A673 (cell line): ENCODE measurements around the gene ZNF746. TPM values are rescaled to one million over a fixed set of nuclear protein-coding genes. Genes with fewer than 3 reads are reported as not detected.

Experiments used
- BruUV-seq: library from RNA; stranded (reverse); fragments of 400-500 nt; replicated peaks from 2 replicates; lab custom pipeline; 2021; lab: Mats Ljungman, UMichigan
- CTCF ChIA-PET: fragments of 300-600 bp; sonication (Branson Sonifier 250); formaldehyde crosslinking; loops from one replicate; lab custom pipeline; 2022; ENCODE audit warnings: antibody characterized with exemption; lab: Charles Lee
- POLR2A ChIA-PET: fragments of 300-600 bp; sonication (Branson Sonifier 250); formaldehyde crosslinking; loops from one replicate; lab custom pipeline; 2022; ENCODE audit warnings: antibody characterized with exemption; ENCODE audit not compliant: low non-redundant PET; lab: Charles Lee
- DNase-seq: peaks from one replicate; pipeline ENCODE4 v3.0.0-alpha.2; 2015; ENCODE audit warnings: low spot score
- H3K27ac ChIP-seq: fragments of 200-600 bp; sonication (generic); 2 replicates; pipeline ENCODE4 v1.5.1; 2016; ENCODE audit warnings: mixed run types, low read depth, mild to moderate bottlenecking, mixed read lengths, antibody characterized with exemption, low read length; ENCODE audit not compliant: poor library complexity, severe bottlenecking
- H3K27me3 ChIP-seq: fragments of 200-600 bp; sonication (generic); replicated peaks from 2 replicates; pipeline ENCODE4 v1.6.1; 2017; ENCODE audit warnings: mixed run types, low read depth, mild to moderate bottlenecking, mixed read lengths, antibody characterized with exemption, low read length; ENCODE audit not compliant: insufficient read depth, poor library complexity
- H3K36me3 ChIP-seq: fragments of 200-600 bp; sonication (generic); 2 replicates; pipeline ENCODE4 v1.6.1; 2016; ENCODE audit warnings: mixed run types, mild to moderate bottlenecking, mixed read lengths, antibody characterized with exemption, low read length; ENCODE audit not compliant: insufficient read depth, poor library complexity, severe bottlenecking
- H3K4me1 ChIP-seq: fragments of 200-600 bp; sonication (generic); 2 replicates; pipeline ENCODE4 v1.6.1; 2017; ENCODE audit warnings: mixed run types, mild to moderate bottlenecking, mixed read lengths, antibody characterized with exemption, low read length; ENCODE audit not compliant: insufficient read depth, poor library complexity, severe bottlenecking
- H3K4me3 ChIP-seq: fragments of 200-600 bp; sonication (generic); 2 replicates; pipeline ENCODE4 v1.5.1; 2016; ENCODE audit warnings: low read depth, mixed run types, mild to moderate bottlenecking, mixed read lengths, low read length; ENCODE audit not compliant: poor library complexity, severe bottlenecking
- H3K9me3 ChIP-seq: fragments of 200-600 bp; sonication (generic); 2 replicates; pipeline ENCODE4 v1.6.1; 2016; ENCODE audit warnings: mixed run types, low read depth, mild to moderate bottlenecking, mixed read lengths, antibody characterized with exemption, low read length; ENCODE audit not compliant: poor library complexity, severe bottlenecking
- CTCF ChIP-seq: fragments of 300-800, 200-600 bp; sonication (generic); conservative IDR thresholded peaks from 2 replicates; pipeline ENCODE4 v1.5.1; 2017; ENCODE audit warnings: low read depth, mild to moderate bottlenecking, antibody characterized with exemption, low read length, moderate library complexity, mixed read lengths
- EZH2 ChIP-seq: fragments of 200-600 bp; sonication (generic); IDR thresholded peaks from 2 replicates; pipeline ENCODE4 v1.6.1; 2017; ENCODE audit warnings: borderline replicate concordance, low read depth, mild to moderate bottlenecking, mixed read lengths, antibody characterized with exemption, low read length; ENCODE audit not compliant: poor library complexity, severe bottlenecking
- intact Hi-C: fragments of 100-400 bp; cut with micrococcal nuclease; formaldehyde crosslinking; loops from one replicate; pipeline ENCODE4 v1.10.0; 2022; ENCODE audit not compliant: unreplicated experiment
- total RNA-seq: library from RNA; stranded (reverse); gene quantifications from 2 replicates; pipeline ENCODE4 v1.2.3, GENCODE V29; 2021

Gene ZNF746
- total RNA-seq, 1 experiment from 2014 or later, result 22.5 TPM

- no peaks in the 10 kb centered on the region for H3K4me1 ChIP-seq
- ChIA-PET POLR2A (no interaction called here), CTCF (no interaction called here)
- peaks cover 24% of the 10 kb centered on the region for H3K36me3 ChIP-seq
- H3K4me3 ChIP-seq, result no peak overlapping the region
- DNase-seq, result no peak
- H3K27ac ChIP-seq, result no peak overlapping the region
- no peaks in the 10 kb centered on the region for H3K9me3 ChIP-seq
- intact Hi-C loops, result no loop called here
- H3K27me3 ChIP-seq, result no peaks in the 10 kb centered on the region
- TF ChIP-seq EZH2 (no peak), CTCF (no peak)
- no TSS peak for BruUV-seq
Observed at GRCh38 chr7:149475121-149476045, 22.2 kb downstream of the ZNF746 start.

- ChIA-PET CTCF (no interaction called here), POLR2A (no interaction called here)
- Histone ChIP-seq H3K27me3 (no peaks in the 10 kb centered on the region), H3K9me3 (no peaks in the 10 kb centered on the region), H3K4me3 (no peak overlapping the region), H3K4me1 (no peaks in the 10 kb centered on the region), H3K36me3 (peaks cover 24% of the 10 kb centered on the region), H3K27ac (no peak overlapping the region)
- no peak for DNase-seq
- intact Hi-C loops, result no loop called here
- no TSS peak for BruUV-seq
- TF ChIP-seq EZH2 (no peak), CTCF (0 out of 2 replicates have a peak, but pooled peaks have one; percentile 9)
Observed at GRCh38 chr7:149474309-149475120, 23.1 kb downstream of the ZNF746 start.

GRCh38 chr7:149473251-149473650 lies 24.4 kb downstream of the ZNF746 start:
- no TSS peak for BruUV-seq
- H3K27ac ChIP-seq, result no peak overlapping the region
- no peak overlapping the region for H3K4me3 ChIP-seq
- H3K27me3 ChIP-seq, result no peaks in the 10 kb centered on the region
- no peak for DNase-seq
- no peaks in the 10 kb centered on the region for H3K9me3 ChIP-seq
- ChIA-PET CTCF (no interaction called here), POLR2A (no interaction called here)
- H3K36me3 ChIP-seq, result peaks cover 24% of the 10 kb centered on the region
- no peak for TF ChIP-seq CTCF
- TF ChIP-seq EZH2, result no peak
- no peaks in the 10 kb centered on the region for H3K4me1 ChIP-seq
- intact Hi-C loops, result no loop called here
